Loucy (cell line): ENCODE results near the gene MYH14.

Source experiments
- H2AFZ ChIP-seq: fragments of 200-600 bp; sonication (generic); 2 replicates; pipeline ENCODE4 v1.6.0; 2016; ENCODE audit warnings: antibody characterized with exemption, mild to moderate bottlenecking, low read length, moderate library complexity
- H3F3A ChIP-seq: fragments of 200-600 bp; 2 replicates; pipeline ENCODE4 v1.6.0; 2016; ENCODE audit warnings: antibody characterized with exemption, low read depth, mild to moderate bottlenecking
- H3K27me3 ChIP-seq: fragments of 200-600 bp; sonication (generic); 2 replicates; pipeline ENCODE4 v1.6.1; 2014; ENCODE audit warnings: low read length, mild to moderate bottlenecking; ENCODE audit not compliant: insufficient read depth, poor library complexity, severe bottlenecking
- H3K36me3 ChIP-seq: fragments of 200-600 bp; sonication (generic); 2 replicates; pipeline ENCODE4 v1.6.1; 2016; ENCODE audit warnings: low read length; ENCODE audit not compliant: insufficient read depth
- H3K4me1 ChIP-seq: fragments of 200-600 bp; sonication (generic); 2 replicates; pipeline ENCODE4 v1.5.1; 2014; ENCODE audit warnings: low read length, mild to moderate bottlenecking; ENCODE audit not compliant: insufficient read depth, poor library complexity, severe bottlenecking
- H3K4me2 ChIP-seq: fragments of 200-600 bp; sonication (generic); 2 replicates; pipeline ENCODE4 v1.6.0; 2014; ENCODE audit warnings: antibody characterized with exemption, low read length, low read depth, mild to moderate bottlenecking; ENCODE audit not compliant: poor library complexity, severe bottlenecking
- H3K4me3 ChIP-seq: fragments of 200-600 bp; sonication (generic); 2 replicates; pipeline ENCODE4 v1.5.1; 2014; ENCODE audit warnings: low read length, mild to moderate bottlenecking, mixed read lengths; ENCODE audit not compliant: poor library complexity, severe bottlenecking
- H3K79me2 ChIP-seq: fragments of 200-600 bp; sonication (generic); 2 replicates; pipeline ENCODE4 v1.6.1; 2014; ENCODE audit warnings: low read length; ENCODE audit not compliant: insufficient read depth
- H3K9ac ChIP-seq: fragments of 200-600 bp; sonication (generic); 2 replicates; pipeline ENCODE4 v1.6.0; 2014; ENCODE audit warnings: mild to moderate bottlenecking, low read depth, low read length, moderate library complexity; ENCODE audit not compliant: poor library complexity, severe bottlenecking
- H3K9me2 ChIP-seq: fragments of 200-600 bp; sonication (generic); replicated peaks from 2 replicates; pipeline ENCODE4 v1.6.1; 2016; ENCODE audit warnings: low read depth, low read length, mixed read lengths
- H3K9me3 ChIP-seq: fragments of 200-600 bp; sonication (generic); 2 replicates; pipeline ENCODE4 v1.6.1; 2014; ENCODE audit warnings: mild to moderate bottlenecking, antibody characterized with exemption, low read length, low read depth; ENCODE audit not compliant: insufficient read depth
- H4K20me1 ChIP-seq: fragments of 200-600 bp; sonication (generic); 2 replicates; pipeline ENCODE4 v1.6.0; 2014; ENCODE audit warnings: antibody characterized with exemption, low read length, mild to moderate bottlenecking; ENCODE audit not compliant: insufficient read depth, poor library complexity, severe bottlenecking
- EZH2phosphoT487 ChIP-seq: fragments of 200-600 bp; IDR thresholded peaks from 2 replicates; pipeline ENCODE4 v1.6.1; 2018; ENCODE audit warnings: antibody characterized with exemption, mild to moderate bottlenecking, moderate library complexity, borderline replicate concordance
- TF ChIP-seq, protein P1 (sequence below): fragments of 200-600 bp; sonication (generic); conservative IDR thresholded peaks from 2 replicates; pipeline ENCODE4 v1.5.1; 2014; ENCODE audit warnings: mild to moderate bottlenecking, antibody characterized with exemption, low read length

The MYH14 gene

DNA sequence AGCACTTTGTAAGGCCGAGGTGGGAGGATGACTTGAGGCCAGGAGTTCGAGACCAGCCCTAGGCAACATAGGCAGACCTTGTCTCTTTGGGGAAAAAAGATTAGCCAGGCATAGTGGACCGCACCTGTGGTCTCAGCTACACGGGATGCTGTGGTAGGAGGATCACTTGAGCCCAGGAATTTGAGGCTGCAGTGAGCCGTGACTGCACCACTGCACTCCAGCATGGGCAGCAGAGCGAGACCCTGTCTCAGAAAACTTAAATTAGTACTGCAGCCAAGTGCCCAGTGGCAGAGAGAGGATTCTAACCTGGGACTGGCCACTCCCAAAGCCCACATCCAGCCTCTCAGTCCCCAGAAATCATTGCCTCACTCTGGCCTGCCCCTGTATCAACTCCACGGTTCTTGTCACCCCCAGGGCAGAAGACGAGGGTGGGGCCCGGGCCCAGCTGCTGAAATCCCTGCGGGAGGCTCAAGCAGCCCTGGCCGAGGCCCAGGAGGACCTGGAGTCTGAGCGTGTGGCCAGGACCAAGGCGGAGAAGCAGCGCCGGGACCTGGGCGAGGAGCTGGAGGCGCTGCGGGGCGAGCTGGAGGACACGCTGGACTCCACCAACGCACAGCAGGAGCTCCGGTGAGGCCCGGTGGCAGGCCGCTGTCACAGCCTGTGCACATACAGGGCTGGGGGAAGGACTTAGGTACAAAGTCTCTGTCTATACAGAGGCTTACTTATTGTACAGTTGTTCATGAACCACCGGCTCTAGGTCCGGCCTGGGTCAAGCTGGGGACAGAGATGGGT, 72.4 kb downstream of the MYH14 start:
- Histone ChIP-seq H3K79me2 (no peaks in the 10 kb centered on the region), H3K36me3 (no peaks in the 10 kb centered on the region), H4K20me1 (no peaks in the 10 kb centered on the region), H3K9me3 (peaks cover 9% of the 10 kb centered on the region; the same call in 1 of the 2 replicates), H3K27me3 (no peaks in the 10 kb centered on the region), H3K4me1 (no peaks in the 10 kb centered on the region), H3K9me2 (no peaks in the 10 kb centered on the region), H3F3A (no peaks in the 10 kb centered on the region), H3K4me3 (no peak overlapping the region), H3K9ac (no peak overlapping the region), H2AFZ (no peak overlapping the region), H3K4me2 (no peak overlapping the region)
- no peak for TF ChIP-seq EZH2phosphoT487
- TF ChIP-seq, protein P1, sequence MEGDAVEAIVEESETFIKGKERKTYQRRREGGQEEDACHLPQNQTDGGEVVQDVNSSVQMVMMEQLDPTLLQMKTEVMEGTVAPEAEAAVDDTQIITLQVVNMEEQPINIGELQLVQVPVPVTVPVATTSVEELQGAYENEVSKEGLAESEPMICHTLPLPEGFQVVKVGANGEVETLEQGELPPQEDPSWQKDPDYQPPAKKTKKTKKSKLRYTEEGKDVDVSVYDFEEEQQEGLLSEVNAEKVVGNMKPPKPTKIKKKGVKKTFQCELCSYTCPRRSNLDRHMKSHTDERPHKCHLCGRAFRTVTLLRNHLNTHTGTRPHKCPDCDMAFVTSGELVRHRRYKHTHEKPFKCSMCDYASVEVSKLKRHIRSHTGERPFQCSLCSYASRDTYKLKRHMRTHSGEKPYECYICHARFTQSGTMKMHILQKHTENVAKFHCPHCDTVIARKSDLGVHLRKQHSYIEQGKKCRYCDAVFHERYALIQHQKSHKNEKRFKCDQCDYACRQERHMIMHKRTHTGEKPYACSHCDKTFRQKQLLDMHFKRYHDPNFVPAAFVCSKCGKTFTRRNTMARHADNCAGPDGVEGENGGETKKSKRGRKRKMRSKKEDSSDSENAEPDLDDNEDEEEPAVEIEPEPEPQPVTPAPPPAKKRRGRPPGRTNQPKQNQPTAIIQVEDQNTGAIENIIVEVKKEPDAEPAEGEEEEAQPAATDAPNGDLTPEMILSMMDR: no peak

DNA sequence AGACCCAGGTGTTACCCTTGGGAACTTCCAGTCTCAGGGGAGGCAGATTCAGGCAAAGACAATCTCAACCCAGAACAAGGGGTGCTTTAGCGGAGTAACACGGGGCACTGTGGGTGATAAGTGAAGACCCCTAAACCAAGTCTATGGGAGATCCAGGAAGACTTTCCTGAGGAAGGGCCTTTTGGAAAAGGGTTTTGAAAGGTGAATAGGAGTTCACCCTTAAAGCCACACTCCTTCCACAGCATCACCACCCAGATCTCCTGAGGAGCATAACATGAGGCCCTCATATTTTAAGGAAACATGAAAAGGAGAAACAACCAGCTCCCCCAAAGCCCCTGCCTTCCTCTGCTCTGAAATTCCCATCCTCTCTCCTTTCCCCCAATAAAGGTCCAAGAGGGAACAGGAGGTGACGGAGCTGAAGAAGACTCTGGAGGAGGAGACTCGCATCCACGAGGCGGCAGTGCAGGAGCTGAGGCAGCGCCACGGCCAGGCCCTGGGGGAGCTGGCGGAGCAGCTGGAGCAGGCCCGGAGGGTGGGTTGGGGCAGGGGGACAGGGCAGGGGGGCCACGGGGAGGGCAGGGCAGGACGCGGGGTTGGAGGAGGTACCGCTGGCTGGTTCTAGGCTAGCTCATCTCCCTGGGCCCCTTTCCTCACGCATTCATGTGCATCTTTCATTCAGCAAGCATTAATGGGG, 73.1 kb downstream of the MYH14 start:
- no peaks in the 10 kb centered on the region for H3K9me2 ChIP-seq
- H3K27me3 ChIP-seq: no peaks in the 10 kb centered on the region
- H3K4me2 ChIP-seq: no peak overlapping the region
- no peak for TF ChIP-seq EZH2phosphoT487
- TF ChIP-seq, protein P1: no peak
- no peak overlapping the region for H3K9ac ChIP-seq
- no peak overlapping the region for H3K4me3 ChIP-seq
- peaks cover 9% of the 10 kb centered on the region; the same call in 1 of the 2 replicates for H3K9me3 ChIP-seq
- no peaks in the 10 kb centered on the region for H3F3A ChIP-seq
- no peaks in the 10 kb centered on the region for H3K79me2 ChIP-seq
- no peak overlapping the region for H2AFZ ChIP-seq
- no peaks in the 10 kb centered on the region for H3K36me3 ChIP-seq
- H4K20me1 ChIP-seq: no peaks in the 10 kb centered on the region
- no peaks in the 10 kb centered on the region for H3K4me1 ChIP-seq

DNA sequence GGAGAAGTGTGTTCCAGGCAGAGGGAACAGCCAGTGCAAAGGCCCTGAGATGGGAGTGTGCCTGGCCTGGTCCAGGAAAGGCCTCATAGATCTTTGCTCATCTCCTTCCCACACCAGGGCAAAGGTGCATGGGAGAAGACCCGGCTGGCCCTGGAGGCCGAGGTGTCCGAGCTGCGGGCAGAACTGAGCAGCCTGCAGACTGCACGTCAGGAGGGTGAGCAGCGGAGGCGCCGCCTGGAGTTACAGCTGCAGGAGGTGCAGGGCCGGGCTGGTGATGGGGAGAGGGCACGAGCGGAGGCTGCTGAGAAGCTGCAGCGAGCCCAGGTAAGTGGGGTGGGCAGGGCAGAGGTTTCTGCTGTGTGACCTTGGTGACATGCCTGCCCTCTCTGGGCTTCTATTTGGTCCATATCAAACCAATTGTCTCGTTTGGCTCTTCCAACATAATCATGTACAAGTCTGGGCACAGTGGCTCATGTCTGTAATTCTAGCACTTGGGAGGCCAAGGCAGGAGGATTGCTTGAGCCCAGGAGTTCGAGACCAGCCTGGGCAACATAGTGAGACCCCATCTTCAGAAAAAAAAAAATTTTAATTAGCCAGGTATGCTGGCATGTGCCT, 74.7 kb downstream of the MYH14 start:
- no peak for TF ChIP-seq EZH2phosphoT487
- TF ChIP-seq, protein P1: no peak
- H3K9me3 ChIP-seq: peaks cover 9% of the 10 kb centered on the region; the same call in 1 of the 2 replicates
- no peak overlapping the region for H3K4me2 ChIP-seq
- no peaks in the 10 kb centered on the region for H4K20me1 ChIP-seq
- no peaks in the 10 kb centered on the region for H3F3A ChIP-seq
- H2AFZ ChIP-seq: no peak overlapping the region
- no peak overlapping the region for H3K4me3 ChIP-seq
- H3K36me3 ChIP-seq: no peaks in the 10 kb centered on the region
- no peaks in the 10 kb centered on the region for H3K9me2 ChIP-seq
- no peaks in the 10 kb centered on the region for H3K27me3 ChIP-seq
- no peak overlapping the region for H3K9ac ChIP-seq
- no peaks in the 10 kb centered on the region for H3K4me1 ChIP-seq
- no peaks in the 10 kb centered on the region for H3K79me2 ChIP-seq
